SK-N-SH (cell line): ENCODE measurements around the gene WHRN.

ENCODE experiments used
- CTCF ChIP-seq: fragments of 200-600 bp; sonication (generic); IDR thresholded peaks from 2 replicates; pipeline ENCODE4 v1.6.1; 2017; ENCODE audit warnings: antibody characterized with exemption, mild to moderate bottlenecking, moderate library complexity
- EP300 ChIP-seq, 2 experiments: IDR thresholded peaks; 2 replicates each; pipeline versions ENCODE4 v1.4.0 to v1.6.1; 2012; ENCODE audit warnings: borderline replicate concordance in 1 of 2, low read depth in 1 of 2, low read length in 1 of 2
- REST ChIP-seq: IDR thresholded peaks from 2 replicates; pipeline ENCODE4 v1.6.1; 2012; ENCODE audit warnings: mild to moderate bottlenecking, low read depth, low read length, moderate library complexity
- TAF1 ChIP-seq: IDR thresholded peaks from 2 replicates; pipeline ENCODE4 v1.6.1; 2012; ENCODE audit warnings: low read depth, mild to moderate bottlenecking, low read length, moderate library complexity, borderline replicate concordance

- TF ChIP-seq CTCF, result no peak
- TF ChIP-seq EP300 (IDR thresholded peaks at IDR 0.05; ENCODE audit: borderline replicate concordance in 1 of 2, low read depth in 1 of 2, low read length in 1 of 2), result no peak
- no peak for TF ChIP-seq REST
- no peak for TF ChIP-seq TAF1
These were observed 2.3 kb downstream of the WHRN start for GRCh38 chr9:114503009-114503408.
